ENCODE results near the gene LSM4. TPM values are rescaled to one million over a fixed set of nuclear protein-coding genes. Genes with fewer than 3 reads are reported as not detected.

The LSM4 gene
- total RNA-seq, 1 donor from 2014 or later: 166 TPM

DNA sequence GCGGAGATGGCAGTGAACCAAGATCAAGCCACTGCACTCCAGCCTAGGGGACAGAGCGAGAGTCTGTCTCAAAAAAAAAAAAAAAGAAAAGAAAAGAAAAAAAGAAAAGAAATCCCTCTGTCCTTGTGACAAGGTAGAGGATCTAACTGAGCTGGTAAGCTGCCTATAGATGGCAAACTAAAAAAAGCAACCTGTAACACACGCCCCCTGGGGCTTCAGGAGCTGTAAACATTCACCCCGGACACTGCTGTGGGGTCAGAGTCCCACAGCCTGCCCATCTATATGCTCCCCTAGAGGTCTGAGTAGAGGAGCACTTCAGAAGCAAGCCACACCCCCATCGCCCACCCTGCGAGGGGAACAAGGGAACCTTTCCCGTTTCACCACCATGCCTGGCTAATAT, 13.2 kb upstream of the LSM4 start:
- H3K4me1 Mint-ChIP-seq (ENCODE audit: unreplicated experiment): peaks cover 3% of the 10 kb centered on the region
- no peaks in the 10 kb centered on the region for H3K9me3 Mint-ChIP-seq (ENCODE audit: unreplicated experiment)
- no peak overlapping the region for H3K27ac Mint-ChIP-seq (ENCODE audit: unreplicated experiment)
- peaks cover 3% of the 10 kb centered on the region for H3K36me3 Mint-ChIP-seq (ENCODE audit: low read depth, unreplicated experiment)
- H3K27me3 Mint-ChIP-seq (ENCODE audit: unreplicated experiment): peaks cover 3% of the 10 kb centered on the region
- DNase-seq (ENCODE audit: low spot score): no peak
- TF ChIP-seq, protein P1, sequence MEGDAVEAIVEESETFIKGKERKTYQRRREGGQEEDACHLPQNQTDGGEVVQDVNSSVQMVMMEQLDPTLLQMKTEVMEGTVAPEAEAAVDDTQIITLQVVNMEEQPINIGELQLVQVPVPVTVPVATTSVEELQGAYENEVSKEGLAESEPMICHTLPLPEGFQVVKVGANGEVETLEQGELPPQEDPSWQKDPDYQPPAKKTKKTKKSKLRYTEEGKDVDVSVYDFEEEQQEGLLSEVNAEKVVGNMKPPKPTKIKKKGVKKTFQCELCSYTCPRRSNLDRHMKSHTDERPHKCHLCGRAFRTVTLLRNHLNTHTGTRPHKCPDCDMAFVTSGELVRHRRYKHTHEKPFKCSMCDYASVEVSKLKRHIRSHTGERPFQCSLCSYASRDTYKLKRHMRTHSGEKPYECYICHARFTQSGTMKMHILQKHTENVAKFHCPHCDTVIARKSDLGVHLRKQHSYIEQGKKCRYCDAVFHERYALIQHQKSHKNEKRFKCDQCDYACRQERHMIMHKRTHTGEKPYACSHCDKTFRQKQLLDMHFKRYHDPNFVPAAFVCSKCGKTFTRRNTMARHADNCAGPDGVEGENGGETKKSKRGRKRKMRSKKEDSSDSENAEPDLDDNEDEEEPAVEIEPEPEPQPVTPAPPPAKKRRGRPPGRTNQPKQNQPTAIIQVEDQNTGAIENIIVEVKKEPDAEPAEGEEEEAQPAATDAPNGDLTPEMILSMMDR (IDR thresholded peaks at IDR 0.05; ENCODE audit: unreplicated experiment): no peak
- no peak overlapping the region for H3K4me3 Mint-ChIP-seq (ENCODE audit: unreplicated experiment)

DNA sequence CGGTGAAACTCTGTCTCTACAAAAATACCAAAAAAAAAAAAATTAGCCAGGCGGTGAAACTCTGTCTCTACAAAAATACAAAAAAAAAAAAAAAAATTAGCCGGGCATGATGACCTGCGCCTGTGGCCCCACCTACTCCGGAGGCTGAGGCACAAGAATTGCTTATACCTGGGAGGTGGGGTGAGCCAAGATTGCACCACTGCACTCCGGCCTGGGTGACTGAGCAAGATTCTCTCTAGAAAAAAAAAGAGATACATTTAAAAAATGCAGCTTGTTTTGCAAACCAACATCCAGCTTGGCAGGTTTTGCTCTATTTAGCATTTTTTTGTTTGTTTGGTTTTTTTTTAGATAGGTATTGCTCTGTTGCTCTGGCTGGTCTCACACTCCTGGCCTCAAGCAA, 10.8 kb upstream of the LSM4 start:
- H3K4me1 Mint-ChIP-seq (ENCODE audit: unreplicated experiment): peaks cover 2% of the 10 kb centered on the region
- no peaks in the 10 kb centered on the region for H3K36me3 Mint-ChIP-seq (ENCODE audit: low read depth, unreplicated experiment)
- no peaks in the 10 kb centered on the region for H3K9me3 Mint-ChIP-seq (ENCODE audit: unreplicated experiment)
- DNase-seq (ENCODE audit: low spot score): no peak
- H3K27me3 Mint-ChIP-seq (ENCODE audit: unreplicated experiment): no peaks in the 10 kb centered on the region
- no peak overlapping the region for H3K27ac Mint-ChIP-seq (ENCODE audit: unreplicated experiment)
- TF ChIP-seq, protein P1 (IDR thresholded peaks at IDR 0.05; ENCODE audit: unreplicated experiment): no peak
- no peak overlapping the region for H3K4me3 Mint-ChIP-seq (ENCODE audit: unreplicated experiment)

DNA sequence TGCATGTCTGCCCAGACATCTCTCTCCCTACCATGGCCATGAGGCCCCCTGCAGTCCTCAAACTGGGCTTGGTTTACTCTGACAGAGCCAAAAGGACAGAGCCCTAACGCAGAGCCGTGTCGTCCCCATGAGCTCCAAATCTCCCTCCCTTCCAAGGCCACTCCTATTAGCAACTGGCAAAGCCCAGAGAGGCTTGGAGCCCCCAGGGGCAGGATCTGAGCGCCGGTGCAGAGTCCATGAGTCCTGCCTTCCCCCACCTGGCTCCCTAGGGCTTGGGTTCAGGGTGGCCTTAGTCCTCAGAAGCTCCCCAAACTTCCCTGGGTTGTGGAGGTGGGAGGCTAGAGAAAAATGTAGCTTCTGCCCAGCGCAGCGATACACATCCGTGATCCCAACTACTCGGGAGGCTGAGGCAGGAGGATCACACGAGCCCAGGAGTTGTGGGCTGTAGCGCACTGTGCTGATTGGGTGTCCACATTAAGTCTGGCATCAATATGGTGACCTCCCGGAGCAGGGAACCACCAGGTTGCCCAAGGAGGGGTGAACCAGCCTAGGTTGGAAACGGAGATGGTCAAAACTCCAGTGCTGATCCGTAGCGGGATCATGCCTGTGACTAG, 10.1 kb upstream of the LSM4 start:
- H3K4me1 Mint-ChIP-seq (ENCODE audit: unreplicated experiment): peaks cover 2% of the 10 kb centered on the region
- no peak for DNase-seq (ENCODE audit: low spot score)
- TF ChIP-seq, protein P1 (IDR thresholded peaks at IDR 0.05; ENCODE audit: unreplicated experiment): no peak
- H3K27me3 Mint-ChIP-seq (ENCODE audit: unreplicated experiment): no peaks in the 10 kb centered on the region
- no peaks in the 10 kb centered on the region for H3K36me3 Mint-ChIP-seq (ENCODE audit: low read depth, unreplicated experiment)
- H3K4me3 Mint-ChIP-seq (ENCODE audit: unreplicated experiment): no peak overlapping the region
- H3K27ac Mint-ChIP-seq (ENCODE audit: unreplicated experiment): no peak overlapping the region
- no peaks in the 10 kb centered on the region for H3K9me3 Mint-ChIP-seq (ENCODE audit: unreplicated experiment)

DNA sequence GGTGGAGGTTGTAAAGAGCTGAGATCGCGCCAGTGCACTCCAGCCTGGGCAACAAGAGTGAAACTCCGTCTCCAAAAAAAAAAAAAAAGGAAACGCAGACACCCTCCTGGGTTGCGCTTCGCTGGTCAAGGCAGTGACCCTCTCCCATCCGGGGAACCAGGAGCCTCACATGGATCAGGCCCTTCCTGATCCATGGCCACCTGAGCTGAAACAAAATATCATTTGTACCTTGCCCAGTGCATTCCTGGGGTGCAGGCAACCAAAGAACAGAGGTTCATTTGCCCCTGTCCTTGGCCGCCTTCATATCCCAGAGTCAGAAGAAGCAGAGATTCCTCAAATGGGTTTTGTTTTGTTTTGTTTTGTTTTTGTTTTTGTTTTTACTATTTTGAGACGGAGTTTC, 8.0 kb upstream of the LSM4 start:
- no peak for DNase-seq (ENCODE audit: low spot score)
- Mint-ChIP-seq H3K4me3 (ENCODE audit: unreplicated experiment) (no peak overlapping the region), H3K9me3 (ENCODE audit: unreplicated experiment) (no peaks in the 10 kb centered on the region), H3K27ac (ENCODE audit: unreplicated experiment) (no peak overlapping the region), H3K36me3 (ENCODE audit: low read depth, unreplicated experiment) (no peaks in the 10 kb centered on the region), H3K27me3 (ENCODE audit: unreplicated experiment) (no peaks in the 10 kb centered on the region), H3K4me1 (ENCODE audit: unreplicated experiment) (peaks cover 2% of the 10 kb centered on the region)
- TF ChIP-seq, protein P1 (IDR thresholded peaks at IDR 0.05; ENCODE audit: unreplicated experiment): no peak

DNA sequence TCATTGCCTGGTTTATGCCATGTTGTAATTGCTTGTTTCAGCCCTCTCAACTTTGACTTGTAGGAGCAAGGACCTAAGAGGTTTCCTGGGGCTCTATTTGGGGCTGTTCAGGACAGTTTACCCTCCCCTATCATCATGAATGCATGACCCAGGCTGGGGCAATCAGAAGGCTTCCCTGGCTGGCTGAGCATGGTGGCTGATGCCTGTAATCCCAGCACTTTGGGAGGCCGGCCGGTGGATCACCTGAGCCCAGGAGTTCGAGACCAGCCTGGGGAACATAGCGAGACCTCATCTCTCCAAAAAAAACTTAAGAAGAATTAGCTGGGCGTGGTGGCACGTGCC, 6.1 kb upstream of the LSM4 start:
- Mint-ChIP-seq H3K27me3 (ENCODE audit: unreplicated experiment) (peaks cover 1% of the 10 kb centered on the region), H3K36me3 (ENCODE audit: low read depth, unreplicated experiment) (peaks cover under 1% of the 10 kb centered on the region), H3K9me3 (ENCODE audit: unreplicated experiment) (no peaks in the 10 kb centered on the region), H3K27ac (ENCODE audit: unreplicated experiment) (peak overlapping the region; percentile 84), H3K4me1 (ENCODE audit: unreplicated experiment) (peaks cover 3% of the 10 kb centered on the region), H3K4me3 (ENCODE audit: unreplicated experiment) (peak overlapping the region; percentile 70)
- TF ChIP-seq, protein P1 (IDR thresholded peaks at IDR 0.05; ENCODE audit: unreplicated experiment): no peak
- no peak for DNase-seq (ENCODE audit: low spot score)
